OCI-M2 (cell line): Measurements from ENCODE around the gene SCLY.

Experiments
- DNase-seq: peaks from one replicate; lab custom pipeline; 2025; ENCODE audit not compliant: unreplicated experiment; lab: John Stamatoyannopoulos, UW

Gene SCLY

DNA sequence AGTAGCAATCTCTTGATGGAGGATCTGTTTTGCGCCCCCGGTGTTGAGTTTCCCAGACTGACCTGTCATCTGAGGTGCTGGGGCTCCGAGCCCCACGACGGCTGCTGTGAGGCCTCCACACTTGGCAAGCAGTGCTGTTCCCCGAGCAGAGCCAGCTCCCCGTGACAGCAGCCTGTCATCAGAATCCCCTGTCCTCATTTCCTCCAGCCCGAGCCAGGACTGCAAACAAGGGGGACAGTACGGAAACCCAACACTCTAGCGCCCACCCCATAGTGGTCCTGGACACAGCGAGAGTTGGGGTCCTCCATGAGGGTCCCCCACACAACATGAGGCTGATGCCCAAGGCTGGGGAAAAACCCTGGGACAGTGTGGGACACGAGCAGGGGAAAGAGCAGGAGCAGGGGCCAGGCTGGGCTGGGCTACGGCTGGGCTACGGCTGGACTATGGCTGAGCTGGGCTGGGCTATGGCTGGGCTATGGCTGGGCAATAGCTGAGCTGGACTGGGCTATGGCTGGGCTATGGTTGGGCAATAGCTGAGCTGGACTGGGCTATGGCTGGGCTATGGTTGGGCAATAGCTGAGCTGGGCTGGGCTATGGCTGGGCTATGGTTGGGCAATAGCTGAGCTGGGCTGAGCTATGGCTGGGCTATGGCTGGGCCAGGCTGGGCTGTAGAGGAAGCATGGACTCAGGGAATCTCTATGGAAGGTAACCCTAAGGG lies 76.2 kb downstream of the SCLY start:
- DNase-seq, result no peak

DNA sequence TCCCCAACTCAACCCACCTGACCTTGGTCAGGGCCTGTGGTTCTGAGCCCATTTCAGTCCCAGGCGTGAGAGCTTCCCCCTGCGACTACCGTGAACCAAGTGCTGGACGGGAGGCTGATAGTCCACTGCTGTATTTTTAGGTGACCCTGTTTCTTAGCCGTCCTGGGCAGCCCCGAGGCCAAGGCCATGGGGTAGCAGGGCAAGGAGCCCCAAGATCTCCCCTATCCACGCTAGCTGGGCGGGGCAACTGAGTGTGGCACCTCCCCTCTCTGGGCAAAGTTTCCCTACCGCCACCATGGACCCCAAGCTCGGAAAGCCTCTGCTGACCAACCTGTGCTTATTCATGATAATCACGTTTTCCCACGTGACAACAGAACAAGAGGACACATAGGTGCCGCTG lies 77.1 kb downstream of the SCLY start:
- DNase-seq, result no peak

DNA sequence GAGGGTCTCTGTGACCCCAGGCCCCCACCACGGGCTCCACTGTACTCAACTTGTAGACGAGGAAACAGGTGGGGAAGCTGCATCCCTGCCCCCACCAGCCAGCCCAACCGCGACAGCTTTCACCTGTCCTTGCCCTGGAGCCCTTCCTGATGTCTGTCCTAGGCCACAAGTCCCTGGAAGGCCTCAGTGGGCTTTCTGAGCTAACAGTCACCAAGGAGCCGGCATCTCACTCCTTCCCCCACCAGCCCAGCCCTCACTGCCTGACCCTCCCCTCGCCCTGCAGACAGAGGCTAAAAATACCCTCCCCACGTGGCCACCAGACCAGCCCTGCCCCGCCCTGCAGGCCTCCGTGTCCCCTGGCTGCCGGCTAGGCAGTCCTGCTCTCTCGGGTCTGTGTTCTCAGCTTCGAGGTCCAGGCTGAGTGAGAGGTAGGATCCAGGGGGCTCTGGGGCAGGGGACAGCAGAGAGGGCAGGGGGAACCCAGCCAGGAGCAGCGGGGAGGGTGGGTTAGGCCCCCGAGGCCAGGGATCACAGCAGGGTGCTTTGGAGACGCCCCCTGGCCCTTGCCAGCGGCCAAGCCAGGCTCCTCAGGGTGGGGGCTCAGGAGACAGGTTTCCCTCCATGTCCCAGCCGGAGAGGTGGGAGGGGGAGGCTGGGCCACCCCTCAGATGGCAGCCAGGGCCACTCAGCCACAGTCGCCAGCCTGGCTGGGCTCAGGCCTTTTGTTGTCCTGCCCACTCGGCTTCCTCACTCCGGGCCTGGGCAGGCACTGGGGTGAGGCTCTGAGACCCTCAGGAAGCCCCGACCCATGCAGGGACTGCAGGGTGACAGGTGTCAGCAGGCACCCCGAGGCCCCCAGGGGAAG lies 77.8 kb downstream of the SCLY start, which contains the start of gene KLHL30:
Gene KLHL30, plus strand, starts transcription at position 338 of the 865 bp plus-strand sequence. CDS start 2,087 bp downstream, outside the sequence.
- no peak for DNase-seq

DNA sequence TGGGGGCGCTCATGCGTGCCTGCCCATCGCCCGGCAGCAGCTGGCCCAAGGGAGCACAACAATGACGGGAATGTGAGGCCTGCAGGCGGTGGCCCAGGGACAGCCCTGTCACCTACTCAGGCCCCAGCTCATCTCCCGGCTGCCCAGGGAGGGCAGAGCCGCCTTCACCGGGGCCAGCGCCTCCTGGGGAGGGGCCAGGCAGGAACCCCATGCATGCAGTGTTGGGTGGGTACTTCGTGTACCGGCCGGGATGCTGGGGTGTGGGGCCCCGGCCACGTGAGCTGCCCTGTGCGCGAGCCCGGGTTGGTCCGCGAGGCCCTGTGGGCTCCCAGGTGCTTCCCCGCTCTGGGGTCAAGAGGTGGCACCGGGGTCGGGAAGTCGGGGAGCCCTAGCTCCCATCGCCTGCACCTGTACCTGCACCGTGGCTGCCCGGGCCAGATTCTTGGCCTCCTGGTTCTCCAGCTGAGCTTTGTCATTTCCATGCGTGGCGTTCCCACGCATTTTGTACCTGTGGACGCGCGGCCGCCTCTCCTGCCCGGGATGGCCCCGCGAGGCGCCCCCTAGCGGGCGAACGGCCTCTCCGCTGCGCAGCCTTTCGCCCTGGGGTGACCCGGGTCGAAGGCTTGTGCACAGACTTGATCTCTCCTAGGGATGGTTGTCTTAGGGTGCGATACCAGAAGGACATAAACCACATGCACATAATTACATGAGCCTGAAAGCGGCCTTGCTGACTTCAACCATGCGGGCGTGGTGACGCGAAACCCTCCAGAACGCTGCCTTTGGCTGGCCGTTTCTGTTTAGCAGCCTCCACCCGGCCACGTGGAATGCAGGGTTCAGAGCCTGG lies 78.6 kb downstream of the SCLY start:
- DNase-seq, result no peak

DNA sequence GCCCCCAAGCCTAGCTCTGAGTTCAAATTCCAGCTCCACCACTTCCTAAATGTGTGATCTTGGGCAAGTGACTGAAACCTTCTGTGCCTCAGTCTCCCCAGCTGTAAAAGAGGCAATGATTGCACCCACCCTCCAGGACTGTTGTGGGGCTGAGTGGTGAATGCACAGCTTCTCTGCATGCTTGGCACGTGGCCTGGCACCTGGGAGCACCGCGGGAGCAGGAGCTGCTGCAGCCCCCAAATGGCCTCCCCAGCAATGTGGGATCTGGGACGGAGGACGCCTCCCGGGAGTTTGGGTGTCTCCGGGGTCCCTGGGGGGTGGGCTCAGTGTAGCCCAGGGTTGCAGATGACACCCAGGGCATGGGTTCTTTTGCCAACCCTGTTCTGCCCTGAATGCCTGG lies 79.2 kb downstream of the SCLY start:
- no peak for DNase-seq

DNA sequence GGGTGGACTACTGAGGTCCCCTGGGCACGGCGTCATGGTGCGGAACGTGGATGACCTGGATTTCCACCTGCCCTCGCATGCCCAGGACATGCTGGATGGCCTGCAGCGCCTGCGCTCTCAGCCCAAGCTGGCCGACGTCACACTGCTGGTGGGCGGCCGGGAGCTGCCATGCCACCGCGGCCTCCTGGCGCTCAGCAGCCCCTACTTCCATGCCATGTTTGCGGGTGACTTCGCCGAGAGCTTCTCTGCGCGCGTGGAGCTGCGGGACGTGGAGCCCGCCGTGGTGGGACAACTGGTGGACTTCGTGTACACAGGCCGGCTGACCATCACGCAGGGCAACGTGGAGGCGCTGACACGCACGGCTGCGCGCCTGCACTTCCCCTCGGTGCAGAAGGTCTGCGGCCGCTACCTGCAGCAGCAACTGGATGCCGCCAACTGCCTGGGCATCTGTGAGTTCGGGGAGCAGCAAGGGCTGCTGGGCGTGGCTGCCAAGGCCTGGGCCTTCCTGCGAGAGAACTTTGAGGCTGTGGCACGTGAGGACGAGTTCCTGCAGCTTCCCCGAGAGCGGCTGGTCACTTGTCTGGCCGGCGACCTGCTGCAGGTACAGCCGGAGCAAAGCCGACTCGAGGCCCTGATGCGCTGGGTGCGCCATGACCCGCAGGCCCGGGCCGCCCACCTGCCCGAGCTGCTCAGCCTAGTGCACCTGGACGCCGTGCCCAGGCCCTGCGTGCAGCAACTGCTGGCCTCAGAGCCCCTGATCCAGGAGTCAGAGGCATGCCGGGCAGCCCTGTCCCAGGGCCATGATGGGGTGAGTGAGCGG lies 80.1 kb downstream of the SCLY start:
- DNase-seq, result no peak

DNA sequence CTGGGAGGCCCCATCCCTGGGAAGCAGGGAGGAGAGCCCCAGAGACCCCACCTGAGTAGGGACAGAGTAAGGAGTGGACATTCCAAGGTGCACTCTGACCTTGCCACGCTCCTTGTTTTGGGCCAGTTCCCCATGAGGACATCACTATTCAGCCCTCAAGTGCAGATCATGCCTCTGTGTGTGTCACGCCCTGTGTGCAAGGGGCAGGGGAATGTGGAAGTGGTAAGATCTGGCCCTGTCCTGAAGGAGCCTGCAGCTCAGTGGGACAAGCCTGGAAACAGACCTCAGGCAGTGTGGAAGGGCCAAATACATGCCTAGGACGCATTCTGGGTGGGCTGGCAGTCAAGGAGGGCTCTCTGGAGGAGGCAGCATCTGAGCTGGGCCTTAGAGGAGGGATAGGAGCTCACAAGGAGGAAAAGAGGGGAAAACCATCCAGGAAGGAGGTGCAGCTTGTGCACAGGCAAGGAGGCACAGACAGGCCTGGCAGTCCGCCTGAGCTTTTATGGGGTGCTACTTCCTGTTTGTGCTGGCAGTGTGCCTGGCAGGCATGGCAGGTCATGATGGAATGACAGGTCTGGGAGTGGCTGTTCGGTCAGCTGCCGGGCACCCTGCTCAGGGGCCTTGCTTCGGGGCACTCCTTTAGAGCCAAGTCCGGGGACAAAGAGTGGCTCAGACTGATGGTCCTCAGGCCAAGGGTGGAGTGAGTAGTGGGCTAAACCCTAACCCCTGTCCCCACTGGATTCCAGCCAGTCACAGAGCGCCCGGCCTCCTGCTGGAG lies 80.9 kb downstream of the SCLY start:
- DNase-seq, result no peak

DNA sequence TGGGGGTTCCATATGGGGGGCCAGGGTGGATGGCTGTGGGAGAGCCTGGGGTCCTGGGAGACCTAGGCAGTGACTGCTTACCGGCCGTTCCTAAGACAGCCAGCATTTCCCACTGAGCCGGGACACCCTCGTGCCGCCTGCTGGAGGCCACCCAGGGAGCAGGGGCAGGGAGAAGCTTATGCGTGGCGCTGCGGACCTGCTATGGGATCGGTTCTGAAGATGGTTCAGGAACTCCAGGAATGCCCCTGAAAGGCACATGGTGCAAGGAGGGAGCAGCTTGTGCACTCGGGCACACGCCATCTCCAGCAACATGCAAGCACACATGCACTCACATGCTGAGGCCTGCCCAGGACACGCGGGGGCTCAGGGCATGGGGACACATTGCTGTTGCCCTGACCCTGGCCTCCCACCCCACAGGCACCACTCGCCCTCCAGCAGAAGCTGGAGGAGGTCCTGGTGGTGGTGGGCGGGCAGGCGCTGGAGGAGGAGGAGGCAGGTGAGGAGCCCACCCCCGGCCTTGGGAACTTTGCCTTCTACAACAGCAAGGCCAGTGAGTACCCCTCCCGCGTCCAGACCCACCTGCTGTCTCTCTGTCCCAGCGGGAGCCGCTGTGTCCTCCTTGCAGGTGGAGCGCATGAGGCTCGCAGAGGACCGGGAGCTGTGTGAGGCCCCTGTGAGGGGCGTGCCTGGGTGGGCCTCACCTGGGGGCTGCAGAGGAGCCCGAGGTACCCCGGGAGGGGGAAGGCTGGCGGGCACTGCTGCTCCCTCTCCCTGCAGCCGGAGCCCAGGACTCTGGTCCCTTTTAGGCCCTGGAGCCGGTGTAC lies 81.8 kb downstream of the SCLY start:
- DNase-seq, result no peak

DNA sequence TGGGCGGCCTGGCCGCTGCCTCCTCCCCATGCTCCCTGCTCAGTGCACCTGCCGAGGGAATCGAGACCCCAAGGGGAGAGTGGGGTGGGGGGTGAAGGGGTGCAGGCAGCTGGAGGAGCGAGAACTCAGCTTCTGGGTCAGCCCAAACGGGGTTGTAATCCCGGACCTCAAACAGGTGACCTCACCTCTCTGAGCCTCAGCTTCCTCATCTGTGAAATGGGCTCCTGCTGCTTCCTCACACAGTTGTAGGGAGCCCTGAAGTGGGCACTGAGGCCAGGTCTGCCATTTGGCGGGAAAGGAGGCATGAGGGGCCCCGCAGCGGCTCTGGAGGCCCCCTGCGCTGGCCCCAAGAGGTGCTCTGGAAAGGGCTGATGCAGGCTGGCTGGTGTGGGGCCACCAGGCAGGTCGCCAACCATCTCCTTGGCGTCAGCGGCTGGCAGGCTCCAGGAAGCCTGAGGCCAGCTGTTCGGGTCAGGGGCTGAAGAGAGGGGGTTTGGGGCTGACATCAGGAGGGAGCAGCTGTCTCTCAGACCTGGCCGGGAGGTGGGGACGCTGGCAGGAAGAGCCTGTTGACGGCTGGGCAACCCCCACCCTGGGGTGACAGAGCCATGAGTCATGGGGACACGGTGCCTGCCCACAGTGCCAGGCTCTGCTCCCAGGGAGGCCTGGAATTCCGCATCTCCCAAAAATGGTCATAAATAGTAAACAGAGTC lies 82.6 kb downstream of the SCLY start:
- DNase-seq, result no peak

DNA sequence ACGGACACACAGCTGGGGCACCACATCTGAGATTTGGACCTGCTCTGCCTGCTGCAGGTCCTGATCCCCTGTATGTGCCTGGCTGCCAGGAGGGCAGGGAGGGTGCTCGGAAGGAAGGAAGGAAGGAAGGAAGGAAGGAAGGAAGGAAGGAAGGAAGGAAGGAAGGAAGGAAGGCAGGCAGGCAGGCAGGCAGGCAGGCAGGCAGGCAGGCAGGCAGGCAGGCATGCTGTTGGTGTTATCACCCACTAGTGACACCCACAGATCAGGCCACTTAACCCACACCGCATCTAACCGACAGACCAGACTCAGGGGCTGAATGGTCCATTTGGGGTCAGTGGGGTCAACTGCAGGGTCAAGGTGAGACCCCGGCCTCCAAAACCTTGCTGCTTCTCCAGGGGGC lies 83.5 kb downstream of the SCLY start:
- DNase-seq, result no peak

DNA sequence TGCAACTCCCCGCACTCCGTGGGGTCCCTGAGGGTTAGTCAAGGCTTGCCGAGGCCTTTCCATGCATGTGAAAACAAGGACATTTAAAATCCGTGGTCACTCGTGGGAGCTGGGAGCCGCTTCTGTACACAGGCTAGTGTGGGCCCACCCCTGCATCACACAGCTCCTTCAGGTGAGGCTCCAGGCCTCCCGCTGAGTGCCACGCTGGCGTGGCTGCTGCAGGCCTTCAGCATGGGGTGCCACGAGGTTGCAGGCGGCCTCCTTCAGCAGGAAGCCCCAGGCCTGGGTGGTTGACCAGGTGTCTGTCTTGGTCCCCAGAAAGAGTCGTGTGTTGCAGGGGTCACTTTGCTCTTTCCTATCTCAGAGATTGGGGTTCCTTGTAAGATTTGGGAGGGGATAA lies 84.2 kb downstream of the SCLY start:
- DNase-seq, result no peak

DNA sequence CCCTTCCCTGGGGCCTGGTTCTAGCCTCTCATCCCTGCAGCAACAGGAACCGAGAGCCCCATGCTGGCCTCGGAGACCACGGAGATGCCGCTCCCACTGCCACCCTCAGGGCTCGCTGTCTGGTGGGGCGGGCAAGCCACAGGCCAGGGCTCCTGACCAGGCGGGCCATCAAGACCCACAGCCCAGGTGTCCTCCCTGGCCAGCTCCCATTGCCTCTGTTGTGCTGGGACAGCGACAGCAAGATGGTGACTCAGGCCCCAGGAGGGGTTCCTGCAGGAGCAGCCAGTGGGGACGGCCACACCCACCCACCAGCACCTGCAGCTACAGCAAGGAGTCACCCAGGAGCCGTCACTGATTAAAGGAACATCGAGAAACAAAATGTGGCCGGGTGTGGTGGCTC lies 85.0 kb downstream of the SCLY start:
- no peak for DNase-seq

DNA sequence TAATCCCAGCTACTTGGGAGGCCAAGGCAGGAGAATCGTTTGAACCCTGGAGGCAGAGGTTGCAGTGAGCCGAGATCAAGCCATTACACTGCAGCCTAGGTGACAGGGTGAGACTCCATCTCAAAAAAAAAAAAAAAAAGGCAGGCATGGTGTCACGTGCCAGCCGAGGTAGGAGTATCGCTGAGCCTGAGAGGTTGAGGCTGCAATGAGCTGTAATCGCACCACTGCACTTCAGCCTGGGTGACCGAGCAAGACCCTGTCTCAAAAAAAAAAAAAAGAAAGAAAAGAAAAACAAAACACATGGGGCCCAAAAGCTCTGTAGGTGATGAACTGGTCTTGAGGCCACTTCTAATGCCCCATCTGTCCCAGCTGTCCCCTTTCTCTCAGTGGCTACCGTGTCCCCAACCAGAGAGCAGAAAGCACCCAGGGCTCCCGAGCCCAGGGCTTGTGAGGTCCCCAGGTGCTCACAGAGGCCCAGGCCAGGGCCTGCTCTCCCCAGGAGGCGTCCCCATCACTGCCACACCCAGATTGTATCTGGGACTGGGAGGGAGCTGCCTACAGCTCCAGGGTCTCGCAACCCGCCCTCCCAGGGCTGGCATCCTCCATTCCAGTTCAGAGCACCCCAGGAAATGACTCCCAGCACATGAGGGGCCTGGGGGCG lies 86.2 kb downstream of the SCLY start:
- DNase-seq, result no peak

DNA sequence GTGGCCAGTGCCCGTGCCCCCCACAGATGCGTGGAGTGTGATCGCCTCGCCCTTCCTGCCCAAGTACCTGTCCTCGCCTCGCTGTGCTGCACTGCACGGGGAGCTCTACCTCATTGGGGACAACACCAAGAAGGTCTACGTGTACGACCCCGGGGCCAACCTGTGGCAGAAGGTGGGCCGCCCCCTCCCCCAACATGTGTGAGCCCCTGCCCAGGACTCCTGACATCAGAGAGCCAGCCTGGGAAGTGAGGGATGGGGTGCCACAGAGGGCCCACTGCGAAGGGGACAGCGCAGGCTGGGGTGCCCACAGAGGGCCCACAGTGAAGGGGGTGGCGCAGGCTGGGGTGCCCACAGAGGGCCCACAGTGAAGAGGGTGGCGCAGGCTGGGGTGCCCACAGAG lies 88.2 kb downstream of the SCLY start:
- no peak for DNase-seq
